Measurements from ENCODE around the gene FLNB.
"Not testable (repeated sequence)": the region's sequence is repeated elsewhere in the genome, so short reads cannot be mapped to it uniquely, and the experiment has no call there.

The FLNB gene

GRCh38 chr3:58180940-58181587 is 172.8 kb downstream of the FLNB start:
- DNase-seq (ENCODE audit: low spot score), result no peak

- DNase-seq (ENCODE audit: low spot score), result no peak
Observed at GRCh38 chr3:58183221-58183620, 175.0 kb downstream of the FLNB start.

DNA sequence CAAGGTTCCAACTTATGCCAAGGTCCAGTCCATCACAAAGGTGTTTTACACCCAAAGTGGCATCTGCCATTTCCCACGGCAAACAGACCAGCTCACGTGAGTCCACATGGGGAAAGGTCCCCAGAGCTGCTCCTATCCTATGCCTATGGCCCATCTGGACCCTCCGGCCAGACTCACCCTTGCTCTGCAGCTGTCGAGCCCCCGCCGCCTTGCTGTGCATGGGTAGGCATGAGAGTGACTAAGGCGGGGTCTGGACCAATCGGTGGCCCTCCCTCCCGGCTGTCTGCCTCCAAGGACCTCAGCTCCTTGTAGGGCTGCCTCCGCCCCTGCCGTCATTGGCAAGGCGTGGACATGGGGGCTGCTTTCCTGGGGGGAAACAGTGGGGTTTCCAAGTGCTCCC is 175.7 kb downstream of the FLNB start:
- no peak for DNase-seq (ENCODE audit: low spot score)

DNA sequence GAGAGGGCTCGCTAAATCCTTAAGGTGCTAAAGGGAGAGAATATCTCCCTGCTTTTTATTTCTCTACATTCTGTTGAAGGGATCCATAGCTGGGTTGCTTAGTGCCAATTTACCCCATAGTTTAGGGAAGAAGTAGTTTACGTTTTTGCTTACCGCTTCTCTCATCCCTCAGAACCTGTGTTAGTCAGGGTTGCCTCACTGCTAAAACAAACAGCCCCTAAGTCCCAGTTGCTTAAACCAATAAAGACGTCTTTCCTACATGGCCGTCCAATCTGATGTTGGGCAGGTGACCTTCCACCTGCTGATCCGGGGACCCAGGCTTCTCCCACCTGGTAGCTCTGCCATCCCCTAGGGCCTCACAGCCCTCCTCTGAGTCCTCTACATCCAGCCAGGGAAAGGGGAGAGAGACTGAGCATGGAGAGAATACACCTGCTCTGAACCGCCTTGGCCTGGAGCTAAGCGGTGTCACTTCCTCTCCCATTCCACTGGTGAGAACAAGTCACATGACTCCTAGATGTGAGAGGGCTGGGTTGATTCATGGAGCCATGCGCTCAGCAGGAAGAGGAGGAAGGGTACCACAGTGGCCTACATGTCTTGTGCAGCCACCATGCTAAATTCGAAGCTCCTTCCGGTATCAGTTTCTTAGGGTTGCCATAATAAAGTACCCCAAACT is 176.2 kb downstream of the FLNB start:
- no peak for DNase-seq (ENCODE audit: low spot score)

DNA sequence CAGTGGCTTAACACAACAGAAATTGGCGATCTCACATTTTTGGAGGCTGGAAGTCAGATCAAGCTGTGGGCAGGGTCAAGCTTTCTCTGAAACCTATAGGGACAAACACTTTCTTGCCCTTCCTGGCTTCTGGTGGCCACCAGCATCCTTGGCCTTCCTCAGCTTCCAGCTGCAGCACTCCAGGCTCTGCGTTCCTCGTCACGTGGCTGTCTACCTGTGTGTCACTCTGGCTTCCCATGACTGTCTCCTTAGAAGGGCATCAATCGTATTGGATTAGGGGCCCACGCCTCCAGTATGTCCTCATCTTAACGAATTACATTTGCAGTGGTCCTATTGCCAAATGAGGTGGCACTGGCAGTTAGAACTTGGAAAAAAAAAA is 176.7 kb downstream of the FLNB start:
- DNase-seq (ENCODE audit: low spot score), result no peak

GRCh38 chr3:58188173-58188564 is 179.9 kb downstream of the FLNB start:
- no peak for DNase-seq (ENCODE audit: low spot score)

DNA sequence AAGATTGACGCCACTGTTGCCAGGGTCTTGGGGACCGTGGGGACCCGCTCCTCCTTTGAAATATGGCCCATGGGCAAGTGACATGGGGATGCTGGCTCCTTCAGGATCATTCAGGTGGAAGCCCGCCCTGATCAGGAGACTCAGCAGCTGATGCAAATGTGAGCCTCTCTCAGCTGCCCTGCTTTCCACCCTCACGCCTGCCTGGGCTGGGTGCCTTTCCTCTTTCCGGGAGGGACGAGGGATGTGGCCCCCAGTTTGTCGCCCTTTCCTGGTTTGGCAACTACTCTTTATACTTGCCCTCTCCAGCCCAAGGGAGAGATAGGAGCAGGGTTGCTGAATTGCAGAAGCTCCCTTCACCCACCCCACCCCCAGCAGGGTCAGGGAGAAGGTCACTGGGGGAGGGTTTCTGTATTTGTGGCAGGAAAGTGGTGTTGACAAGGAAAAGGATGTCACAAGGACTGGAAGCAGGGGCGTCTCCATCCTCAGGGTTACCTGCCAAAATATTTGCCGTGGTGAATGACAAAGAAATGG is 180.8 kb downstream of the FLNB start:
- no peak for DNase-seq (ENCODE audit: low spot score)

DNA sequence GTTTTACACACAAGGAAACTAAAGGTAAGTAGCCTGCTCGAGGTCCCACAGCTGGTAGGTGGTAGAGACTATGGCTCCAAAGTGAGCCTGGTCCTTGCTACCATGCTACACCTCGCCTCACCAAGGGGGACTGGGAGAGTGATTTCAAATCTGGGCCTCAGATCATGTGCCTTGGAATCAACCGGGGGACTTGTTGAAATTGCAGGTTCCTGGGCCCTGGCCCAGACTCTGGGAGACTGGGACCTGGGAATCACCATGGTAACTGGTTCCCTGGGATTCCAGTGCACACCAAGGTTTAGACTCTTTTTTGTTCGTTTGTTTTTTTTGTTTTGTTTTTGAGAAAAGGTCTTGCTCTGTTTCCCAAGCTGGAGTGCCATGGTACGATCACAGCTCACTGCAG is 181.5 kb downstream of the FLNB start:
- no peak for DNase-seq (ENCODE audit: low spot score)

DNA sequence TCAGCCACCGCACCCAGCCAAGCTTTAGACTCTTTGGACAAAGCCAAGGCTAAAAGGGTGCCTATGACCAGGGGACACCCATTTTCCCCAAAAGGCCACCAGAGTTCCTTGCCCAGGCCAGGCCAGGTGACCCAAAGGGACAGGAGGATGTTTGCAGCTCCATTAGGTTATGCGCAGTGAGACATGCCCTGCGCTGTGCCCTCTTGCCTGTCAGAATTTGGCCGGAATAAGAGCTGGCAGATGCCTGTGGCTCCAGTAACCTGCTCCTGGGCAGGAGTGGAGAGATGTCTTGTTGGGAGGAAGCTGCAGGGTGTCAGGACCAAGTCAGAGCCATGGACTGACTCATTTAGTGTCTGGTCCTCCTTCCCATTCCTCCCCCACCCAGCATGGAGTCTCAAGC is 182.1 kb downstream of the FLNB start:
- no peak for DNase-seq (ENCODE audit: low spot score)

- DNase-seq (ENCODE audit: low spot score), result no peak
Observed at GRCh38 chr3:58190882-58191281, 182.7 kb downstream of the FLNB start.

GRCh38 chr3:58191361-58191991 is 183.3 kb downstream of the FLNB start:
- no peak for DNase-seq (ENCODE audit: low spot score)

DNA sequence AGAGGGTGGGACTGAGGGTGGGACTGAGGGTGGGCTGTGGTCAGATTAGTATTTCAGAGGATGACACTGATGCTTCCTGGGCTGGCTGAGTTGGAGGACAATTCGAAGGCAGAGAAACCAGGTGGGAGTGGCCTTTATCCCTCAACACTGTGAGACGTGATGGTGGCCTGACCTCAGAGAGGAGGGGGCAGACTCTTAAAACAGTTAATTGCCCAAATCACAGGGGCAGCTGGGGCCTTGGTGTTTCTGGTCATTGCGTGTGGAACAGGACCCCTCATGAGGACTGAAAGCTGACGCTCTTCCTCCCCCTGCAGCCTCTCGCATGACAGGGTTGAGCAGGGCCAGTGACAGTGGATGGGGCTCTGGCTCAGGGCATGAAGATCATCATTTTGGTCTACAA is 183.8 kb downstream of the FLNB start:
- DNase-seq (ENCODE audit: low spot score), result no peak

DNA sequence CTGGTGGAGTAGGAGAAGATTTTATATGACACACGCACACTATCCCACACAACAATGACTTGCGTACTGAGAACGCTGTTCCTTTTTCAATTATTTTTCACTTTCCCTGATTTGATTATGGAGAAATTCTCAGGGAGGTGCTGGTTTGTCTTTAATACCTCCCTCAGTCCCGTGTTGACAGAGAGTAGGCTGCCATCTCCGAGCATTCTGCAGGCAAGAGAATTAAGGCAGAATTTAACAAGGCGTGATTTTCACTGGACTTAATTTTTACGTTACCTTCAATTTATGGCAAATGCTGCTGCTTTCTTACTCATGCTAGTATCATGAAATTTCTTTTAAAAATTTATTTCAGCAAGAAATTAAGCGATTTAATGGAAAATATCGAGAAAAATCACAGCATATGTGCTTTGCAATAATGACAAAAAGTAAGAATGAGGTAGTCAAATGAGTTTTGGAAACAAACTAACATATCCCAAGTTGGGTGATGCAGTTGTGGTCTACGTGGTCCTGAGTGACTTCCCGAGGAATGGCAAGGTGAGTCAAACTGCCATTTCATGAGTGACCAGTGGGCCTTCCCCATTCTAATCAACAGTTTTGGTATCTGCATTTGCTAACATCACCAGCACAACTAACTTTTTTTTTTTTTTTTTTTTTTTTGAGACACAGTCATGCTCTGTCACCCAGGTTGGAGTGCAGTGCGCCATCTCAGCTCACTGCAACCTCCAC is 185.6 kb downstream of the FLNB start:
- no peak for DNase-seq (ENCODE audit: low spot score)

GRCh38 chr3:58197588-58197987 is 189.4 kb downstream of the FLNB start:
- DNase-seq (ENCODE audit: low spot score), result no peak

DNA sequence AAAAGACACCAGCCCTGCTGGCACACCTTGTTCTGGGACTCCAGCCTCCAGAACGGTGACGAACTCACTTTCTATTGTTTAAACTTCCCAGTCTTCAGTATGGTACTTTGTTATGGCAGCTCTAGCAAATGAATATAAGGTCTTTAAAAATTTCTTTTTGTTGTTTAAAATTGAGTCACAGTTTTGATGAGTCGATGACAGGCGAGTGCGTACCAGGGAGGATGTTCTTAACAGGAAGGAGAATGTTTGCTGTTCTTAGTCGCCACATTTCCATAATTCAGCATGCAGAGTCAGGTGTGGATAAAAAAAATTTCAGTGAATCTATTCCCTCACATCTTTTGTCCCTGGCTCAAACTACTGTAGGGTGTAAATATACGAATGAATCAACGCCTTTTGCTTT is 190.1 kb downstream of the FLNB start:
- DNase-seq (ENCODE audit: low spot score), result no peak

GRCh38 chr3:58198804-58199203 is 190.6 kb downstream of the FLNB start:
- DNase-seq (ENCODE audit: low spot score), result no peak

- DNase-seq (ENCODE audit: low spot score), result no peak
Observed at GRCh38 chr3:58200121-58200709, 192.0 kb downstream of the FLNB start.

DNA sequence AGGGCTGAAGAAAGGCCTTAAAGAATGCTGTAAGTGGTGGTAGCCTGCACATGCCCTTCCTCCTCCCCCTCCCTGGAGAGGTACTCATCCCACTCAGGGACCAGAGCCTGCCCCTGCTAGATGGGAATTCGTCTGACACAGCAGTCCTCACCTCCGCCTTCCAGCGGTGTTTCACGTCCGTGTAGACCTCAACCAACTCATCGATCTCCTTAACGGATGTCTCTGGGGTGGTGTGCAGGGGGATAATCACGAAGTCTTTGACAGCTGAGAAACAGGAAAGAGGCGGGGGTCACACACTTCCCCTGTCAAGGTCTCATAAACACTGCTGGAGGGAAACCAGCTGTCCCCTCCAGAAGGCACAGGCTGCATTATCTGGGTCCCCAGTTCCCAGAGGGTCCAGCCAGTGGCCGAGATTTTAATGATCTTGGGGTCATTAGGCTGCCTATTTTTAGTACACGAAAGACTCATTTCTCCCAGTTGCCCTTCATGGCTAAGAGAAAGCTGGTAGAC is 192.7 kb downstream of the FLNB start:
- DNase-seq (ENCODE audit: low spot score), result no peak

- DNase-seq (ENCODE audit: low spot score), result not testable (repeated sequence)
Observed at GRCh38 chr3:58201451-58201850, 193.2 kb downstream of the FLNB start.

- no peak for DNase-seq (ENCODE audit: low spot score)
Observed at GRCh38 chr3:58202917-58203360, 194.7 kb downstream of the FLNB start.

DNA sequence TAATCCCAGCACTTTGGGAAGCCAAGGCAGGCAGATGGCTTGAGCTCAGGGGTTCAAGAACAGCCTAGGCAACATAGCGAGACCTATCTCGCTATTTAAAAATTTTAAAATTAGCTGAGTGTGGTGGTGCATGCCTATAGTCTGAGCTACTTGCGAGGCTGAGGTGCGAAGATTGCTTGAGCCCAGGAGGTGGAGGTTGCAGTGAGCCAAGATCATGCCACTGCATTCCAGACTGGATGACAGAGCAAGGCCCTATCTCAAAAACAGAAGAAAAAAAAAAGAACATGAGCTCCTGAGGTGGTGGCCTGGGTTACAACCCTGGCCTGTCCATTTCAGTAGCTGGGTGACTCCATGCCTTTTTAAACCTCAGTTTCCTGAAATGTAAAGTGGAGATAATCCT is 195.3 kb downstream of the FLNB start:
- no peak for DNase-seq (ENCODE audit: low spot score)

- no peak for DNase-seq (ENCODE audit: low spot score)
Observed at GRCh38 chr3:58204720-58205119, 196.5 kb downstream of the FLNB start.
